HG03095 (cell line): ENCODE measurements around the gene EPB41L5.

Experiments
- ATAC-seq: cut with Tn5 transposase; IDR thresholded peaks from one replicate; pipeline ENCODE4 v1.9.1; 2021; ENCODE audit warnings: moderate library complexity; ENCODE audit not compliant: unreplicated experiment

EPB41L5 gene

DNA sequence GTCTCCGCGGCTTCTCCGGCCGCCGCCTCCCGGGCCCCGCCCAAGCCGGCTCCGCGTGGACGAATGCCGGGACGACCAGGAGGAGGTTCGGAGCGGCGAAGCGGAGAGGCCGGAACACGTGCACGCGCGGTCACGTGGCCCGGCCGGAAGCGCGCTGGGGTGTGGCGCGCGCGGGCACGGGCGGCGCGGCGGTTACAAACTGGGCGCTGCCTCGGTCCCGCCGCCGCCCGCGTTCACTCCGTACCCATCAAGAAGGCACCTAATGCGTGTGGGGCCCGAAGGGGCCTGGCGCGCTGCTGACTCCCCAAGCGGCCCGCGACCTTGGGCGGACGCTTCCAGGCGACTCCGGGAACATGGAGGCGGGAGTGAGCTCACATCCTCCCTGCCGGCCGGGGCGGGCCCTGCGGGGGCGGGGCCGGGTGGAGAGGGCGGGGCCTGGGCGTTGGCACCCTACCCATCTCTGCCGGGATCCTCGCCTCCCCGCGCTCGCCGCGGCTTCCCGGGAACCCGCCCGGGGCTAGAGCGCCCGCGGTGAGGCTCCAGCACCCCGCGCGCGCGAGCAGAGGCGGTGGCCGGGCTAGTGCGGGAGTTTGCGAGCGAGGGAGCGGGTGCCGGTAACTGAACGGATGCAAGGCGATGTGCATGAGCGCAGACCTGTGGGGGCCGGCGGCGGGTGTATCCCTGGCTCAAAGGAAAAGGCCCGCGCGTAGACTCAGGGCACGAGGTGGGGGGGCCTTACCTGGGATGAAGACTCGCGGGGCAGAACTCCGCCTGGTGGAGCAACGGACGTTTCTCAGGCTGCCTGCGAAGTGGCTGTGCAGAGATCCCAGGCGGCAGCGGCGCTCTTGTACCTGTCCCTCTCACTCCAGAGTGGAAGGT, 210.4 kb downstream of the EPB41L5 start, which contains the start of gene TMEM185B:
TMEM185B (minus strand) TSS at position 367 of the 879 bp plus-strand sequence. CDS start 424 bp downstream, outside the sequence.
- peak; percentile 81 for ATAC-seq

GRCh38 chr2:120224256-120224655, 211.4 kb downstream of the EPB41L5 start:
- no peak for ATAC-seq

GRCh38 chr2:120224735-120225548, 212.1 kb downstream of the EPB41L5 start:
- ATAC-seq: no peak

DNA sequence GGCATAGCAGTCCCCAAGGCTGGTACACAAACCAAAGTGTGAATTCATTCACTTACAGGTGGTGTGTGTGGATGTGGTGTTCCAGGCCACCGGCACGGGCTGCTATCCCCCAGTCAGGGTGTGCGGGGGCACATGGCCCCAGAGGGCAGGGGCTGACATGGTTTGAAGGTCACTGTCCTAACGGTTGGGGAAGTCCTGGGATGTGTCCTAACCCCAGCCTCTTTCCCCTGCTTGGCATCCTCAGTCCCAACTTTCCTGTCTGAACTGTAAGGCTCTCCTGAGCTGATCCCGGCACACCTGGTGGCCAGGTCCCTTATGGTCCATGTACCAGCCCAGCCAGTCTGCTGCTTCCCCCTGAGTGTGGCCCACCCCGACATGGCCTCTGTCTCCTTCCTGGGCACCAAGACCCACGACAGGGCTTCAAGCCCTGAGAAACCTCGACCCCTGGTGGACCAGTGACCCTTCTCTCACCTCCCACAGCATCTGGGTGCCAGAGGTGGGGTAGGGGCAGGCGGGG, 212.7 kb downstream of the EPB41L5 start:
- no peak for ATAC-seq

- no peak for ATAC-seq
These were observed 213.4 kb downstream of the EPB41L5 start for GRCh38 chr2:120226316-120226715.

DNA sequence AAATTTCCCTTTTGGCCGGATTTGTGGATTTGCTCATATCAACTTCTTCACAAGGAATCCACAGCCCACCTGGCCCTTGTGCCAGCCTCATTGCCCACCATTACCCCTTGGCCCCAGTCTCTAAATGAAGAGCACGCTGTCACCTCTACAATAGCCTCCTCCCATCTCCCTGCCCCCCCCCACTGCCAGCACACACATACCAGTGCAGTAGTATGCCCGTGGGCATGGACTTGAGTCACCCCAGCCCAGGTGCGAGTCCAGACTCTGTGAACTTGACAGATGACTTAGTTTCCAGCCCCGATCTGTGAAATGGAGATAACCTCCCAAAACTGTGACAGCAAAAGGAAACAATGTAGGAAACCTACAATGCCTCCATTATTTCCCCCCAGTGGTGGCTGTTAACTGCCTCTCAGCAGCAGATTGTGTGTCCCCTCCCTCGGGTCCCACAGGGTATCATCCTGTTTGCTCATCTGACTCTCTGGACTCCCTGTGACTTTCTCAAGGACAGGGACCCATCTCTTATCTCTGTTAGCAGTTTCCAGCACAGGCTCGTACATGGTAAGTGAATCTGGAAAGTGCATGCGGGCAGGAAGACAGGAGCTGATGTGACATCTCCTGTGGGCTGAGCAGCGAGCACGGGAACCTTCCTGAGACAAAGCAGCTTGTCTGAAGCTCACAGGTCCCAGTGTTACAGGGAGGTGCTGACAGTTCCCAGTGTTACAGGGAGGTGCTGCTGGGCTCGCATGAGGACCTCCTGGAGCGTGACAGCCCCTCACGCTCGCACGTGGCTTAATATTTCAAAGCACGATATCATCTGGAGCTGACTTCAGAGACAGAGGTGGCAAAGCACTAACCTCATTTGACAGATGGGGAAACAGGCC, 214.5 kb downstream of the EPB41L5 start:
- ATAC-seq: no peak

DNA sequence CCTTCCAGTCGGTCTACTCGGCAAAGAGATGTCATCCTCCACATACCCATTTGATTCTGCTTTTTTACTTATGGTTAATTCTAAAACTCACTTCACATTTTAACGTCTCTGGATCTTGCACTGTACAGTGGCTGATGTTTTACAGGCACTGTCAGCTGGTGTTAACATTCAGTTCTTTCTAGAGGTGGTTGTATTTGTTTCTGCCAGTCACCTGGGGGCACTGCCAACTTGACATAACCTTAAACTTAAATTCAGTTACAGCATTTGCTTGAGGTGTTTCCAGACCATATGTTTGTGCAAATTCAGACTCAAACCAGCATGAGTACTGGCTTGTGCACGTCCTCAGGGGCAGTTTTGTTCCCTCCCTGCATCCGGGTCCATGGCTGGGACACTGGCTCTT, 215.6 kb downstream of the EPB41L5 start:
- ATAC-seq: no peak
